Right forelimb (tissue), 1 donor: ENCODE measurements around the gene HSD3B1.
"Not testable (repeated sequence)": the region's sequence is repeated elsewhere in the genome, so short reads cannot be mapped to it uniquely, and the experiment has no call there.

Source experiments
- DNase-seq: peaks from one replicate; pipeline ENCODE4 v3.0.0-alpha.2; 2018

Gene HSD3B1

GRCh38 chr1:119556423-119556822, 49.4 kb downstream of the HSD3B1 start:
- DNase-seq, result no peak

- DNase-seq, result not testable (repeated sequence)
Measured at GRCh38 chr1:119560402-119560801, 53.4 kb downstream of the HSD3B1 start.

GRCh38 chr1:119564548-119564947, 57.5 kb downstream of the HSD3B1 start:
- DNase-seq, result no peak
